H1 (cell line): ENCODE measurements around the gene GMNC. TPM values are rescaled to one million over a fixed set of nuclear protein-coding genes. Genes with fewer than 3 reads are reported as not detected.
A peak's percentile ranks its signal among the peaks of the same experiment; 100 is the strongest.

Source experiments
- CTCF ChIA-PET: fragments of 300-600 bp; sonication (Branson Sonifier 250); formaldehyde crosslinking; loops from one replicate; lab custom pipeline; 2021; ENCODE audit not compliant: partially characterized antibody; lab: Charles Lee
- POLR2A ChIA-PET: fragments of 300-600 bp; sonication (Branson Sonifier 250); formaldehyde crosslinking; loops from one replicate; lab custom pipeline; 2021; ENCODE audit warnings: inconsistent platforms; ENCODE audit not compliant: partially characterized antibody; lab: Charles Lee
- DNase-seq, 2 experiments: peaks; one replicate each; pipeline versions ENCODE4 v3.0.0 to v3.0.0-alpha.2; 2010 to 2022; ENCODE audit warnings: low spot score in 2 of 2, low read depth in 1 of 2, mixed read lengths in 1 of 2
- FAIRE-seq: peaks from 2 replicates; lab custom pipeline; 2011; peaks lifted over from hg19 to GRCh38; lab: Jason Lieb, UNC
- H2AFZ ChIP-seq: 2 replicates; pipeline ENCODE4 v1.8.1; 2012; ENCODE audit warnings: low read length, inconsistent platforms
- H2AK5ac ChIP-seq: 2 replicates; pipeline ENCODE4 v1.6.1; 2013; ENCODE audit warnings: low read depth, low read length
- H2BK120ac ChIP-seq: replicated peaks from 2 replicates; pipeline ENCODE3; 2013; ENCODE audit warnings: low read depth, low read length, inconsistent platforms
- H2BK12ac ChIP-seq: 2 replicates; pipeline ENCODE4 v1.6.1; 2013; ENCODE audit warnings: low read depth, low read length
- H2BK15ac ChIP-seq: 2 replicates; pipeline ENCODE4 v1.6.1; 2013; ENCODE audit warnings: low read length
- H2BK20ac ChIP-seq: 2 replicates; pipeline ENCODE4 v1.6.1; 2013; ENCODE audit warnings: low read length
- H2BK5ac ChIP-seq: 2 replicates; pipeline ENCODE4 v1.6.1; 2013; ENCODE audit warnings: low read depth, low read length
- H3K14ac ChIP-seq: 2 replicates; pipeline ENCODE4 v1.6.1; 2013; ENCODE audit warnings: inconsistent platforms; ENCODE audit not compliant: insufficient read length
- H3K18ac ChIP-seq: 2 replicates; pipeline ENCODE4 v1.6.1; 2013; ENCODE audit warnings: low read length; ENCODE audit errors: extremely low read depth
- H3K23ac ChIP-seq: 2 replicates; pipeline ENCODE4 v1.6.1; 2013; ENCODE audit warnings: inconsistent platforms; ENCODE audit not compliant: insufficient read length
- H3K23me2 ChIP-seq: 2 replicates; pipeline ENCODE4 v1.6.1; 2013; ENCODE audit warnings: low read depth, low read length
- H3K27ac ChIP-seq: 2 replicates; pipeline ENCODE4 v1.6.1; 2011; ENCODE audit warnings: low read depth, low read length, inconsistent platforms
- H3K27me3 ChIP-seq, 4 experiments: replicated peaks in 1 of 4; 1 replicate in 1 of 4; 2 replicates in 3 of 4; pipeline versions ENCODE4 v1.6.1 to v1.8.1; 2011 to 2013; ENCODE audit warnings: low read length in 3 of 4, mild to moderate bottlenecking in 3 of 4, inconsistent platforms in 2 of 4, mixed read lengths in 2 of 4, moderate library complexity in 1 of 4; ENCODE audit not compliant: control insufficient read depth in 3 of 4, insufficient read depth in 3 of 4; ENCODE audit errors: extremely low read depth in 1 of 4
- H3K36me3 ChIP-seq, 4 experiments: 2 replicates each; pipeline versions ENCODE4 v1.6.1 to v1.8.1; 2011 to 2013; ENCODE audit warnings: mild to moderate bottlenecking in 4 of 4, low read length in 3 of 4, moderate library complexity in 2 of 4, control low read depth in 1 of 4, inconsistent platforms in 1 of 4; ENCODE audit not compliant: insufficient read depth in 4 of 4, control insufficient read depth in 2 of 4
- H3K4ac ChIP-seq: replicated peaks from 2 replicates; pipeline ENCODE3; 2013; ENCODE audit warnings: low read length, low read depth, mixed read lengths, inconsistent platforms; ENCODE audit not compliant: insufficient read length
- H3K4me1 ChIP-seq, 4 experiments: replicated peaks in 1 of 4; 1 replicate in 1 of 4; 2 replicates in 3 of 4; pipeline versions ENCODE4 v1.6.1 to v1.8.1; 2011 to 2013; ENCODE audit warnings: low read length in 3 of 4, inconsistent platforms in 2 of 4, mixed read lengths in 1 of 4; ENCODE audit not compliant: insufficient read depth in 4 of 4, control insufficient read depth in 3 of 4
- H3K4me2 ChIP-seq, 2 experiments: 2 replicates each; pipeline versions ENCODE4 v1.6.1 to v1.8.1; 2011 to 2013; ENCODE audit warnings: low read depth in 2 of 2, low read length in 2 of 2, control low read depth in 1 of 2, inconsistent platforms in 1 of 2, mild to moderate bottlenecking in 1 of 2; ENCODE audit not compliant: insufficient read depth in 1 of 2
- H3K4me3 ChIP-seq, 4 experiments: fragments of 200-600, 300-600 bp in 1 of 4; sonication (generic), shearing (Covaris generic), sonication (Bioruptor Twin) in 1 of 4; 2 replicates each; pipeline versions ENCODE4 v1.5.1 to v1.8.1; 2011 to 2016; ENCODE audit warnings: low read length in 4 of 4, low read depth in 3 of 4, control low read depth in 2 of 4, inconsistent platforms in 2 of 4, mild to moderate bottlenecking in 2 of 4, mixed read lengths in 1 of 4, moderate library complexity in 1 of 4; ENCODE audit not compliant: insufficient read depth in 2 of 4; ENCODE audit errors: extremely low read depth in 1 of 4
- H3K56ac ChIP-seq: replicated peaks from 2 replicates; pipeline ENCODE3; 2013; ENCODE audit warnings: low read depth, mild to moderate bottlenecking, mixed read lengths, low read length, inconsistent platforms; ENCODE audit not compliant: insufficient read length
- H3K79me1 ChIP-seq: 2 replicates; pipeline ENCODE4 v1.6.1; 2013; ENCODE audit warnings: low read depth, low read length, control low read depth
- H3K79me2 ChIP-seq, 2 experiments: 2 replicates each; pipeline versions ENCODE4 v1.6.1 to v1.8.1; 2012 to 2013; ENCODE audit warnings: low read length in 2 of 2, mild to moderate bottlenecking in 2 of 2, inconsistent platforms in 1 of 2; ENCODE audit not compliant: insufficient read depth in 2 of 2, control insufficient read depth in 1 of 2
- H3K9ac ChIP-seq, 4 experiments: replicated peaks in 1 of 4; 1 replicate in 1 of 4; 2 replicates in 3 of 4; pipeline versions ENCODE4 v1.6.1 to v1.8.1; 2011 to 2013; ENCODE audit warnings: low read depth in 3 of 4, low read length in 3 of 4, control low read depth in 2 of 4, mild to moderate bottlenecking in 2 of 4, moderate library complexity in 2 of 4, inconsistent platforms in 1 of 4; ENCODE audit errors: extremely low read depth in 1 of 4
- H3K9me3 ChIP-seq, 2 experiments: 2 replicates each; pipeline versions ENCODE4 v1.6.1 to v1.8.1; 2012 to 2013; ENCODE audit warnings: mild to moderate bottlenecking in 2 of 2, moderate library complexity in 2 of 2, control low read depth in 1 of 2, inconsistent platforms in 1 of 2, low read depth in 1 of 2, low read length in 1 of 2, mixed read lengths in 1 of 2; ENCODE audit not compliant: insufficient read depth in 2 of 2
- H4K20me1 ChIP-seq, 2 experiments: replicated peaks in 1 of 2; 2 replicates each; pipeline versions ENCODE3 to v1.8.1; 2011 to 2013; ENCODE audit warnings: inconsistent platforms in 2 of 2, low read length in 2 of 2, mild to moderate bottlenecking in 1 of 2; ENCODE audit not compliant: insufficient read depth in 2 of 2, control insufficient read depth in 1 of 2
- H4K5ac ChIP-seq: 2 replicates; pipeline ENCODE4 v1.6.1; 2013; ENCODE audit warnings: low read length, low read depth, mixed read lengths, inconsistent platforms; ENCODE audit not compliant: insufficient read length
- H4K8ac ChIP-seq: 2 replicates; pipeline ENCODE4 v1.8.0; 2013; ENCODE audit warnings: mild to moderate bottlenecking, moderate library complexity, low read length, inconsistent platforms; ENCODE audit not compliant: insufficient read depth; ENCODE audit errors: extremely low read depth
- H4K91ac ChIP-seq: replicated peaks from 2 replicates; pipeline ENCODE3; 2013; ENCODE audit warnings: low read length, mixed read lengths, inconsistent platforms; ENCODE audit not compliant: insufficient read length
- WGBS, 2 experiments: shearing (Covaris generic) in 1 of 2; methylation state at CpG; one replicate each; pipeline versions ENCODE4 v1.1.6 to v1.1.7; 2013 to 2015; ENCODE audit warnings: low lambda C conversion rate in 2 of 2, mixed read lengths in 2 of 2, inconsistent platforms in 1 of 2, low coverage in 1 of 2, missing lambda C conversion rate in 1 of 2; ENCODE audit not compliant: insufficient replicate concordance in 2 of 2, insufficient coverage in 1 of 2, insufficient read length in 1 of 2; ENCODE audit errors: extremely low coverage in 1 of 2, missing lambda C conversion rate in 1 of 2; 5-methylcytosine and 5-hydroxymethylcytosine counted together
- polyA plus RNA-seq, 7 experiments: library from polyadenylated mRNA; depleted of rRNA in 3 of 7; stranded (reverse) in 5 of 7; unstranded in 2 of 7; fragments of >200 nt in 5 of 7; fragments of 200-250 nt in 2 of 7; gene quantifications; 1 replicate in 5 of 7; 2 replicates in 1 of 7; 4 replicates in 1 of 7; pipeline versions ENCODE4 v1.2.1 to v1.2.3, GENCODE V29; 2011 to 2013; ENCODE audit warnings: missing spikeins in 2 of 7, mixed read lengths in 2 of 7
- total RNA-seq: library from RNA; stranded (reverse); fragmentation: NEBNext Ultra II Directional; extraction: Animal tissue kit (Norgen Biotek cat#: 25700); gene quantifications from 2 replicates; pipeline ENCODE4 v1.2.1, GENCODE V29; 2021

GMNC gene
- total and polyA plus RNA-seq, 2 of the 8 experiments (the other 6 are each of a cell fraction or from before 2014, with no cell fraction given) = 0.05 to 0.24 TPM

DNA sequence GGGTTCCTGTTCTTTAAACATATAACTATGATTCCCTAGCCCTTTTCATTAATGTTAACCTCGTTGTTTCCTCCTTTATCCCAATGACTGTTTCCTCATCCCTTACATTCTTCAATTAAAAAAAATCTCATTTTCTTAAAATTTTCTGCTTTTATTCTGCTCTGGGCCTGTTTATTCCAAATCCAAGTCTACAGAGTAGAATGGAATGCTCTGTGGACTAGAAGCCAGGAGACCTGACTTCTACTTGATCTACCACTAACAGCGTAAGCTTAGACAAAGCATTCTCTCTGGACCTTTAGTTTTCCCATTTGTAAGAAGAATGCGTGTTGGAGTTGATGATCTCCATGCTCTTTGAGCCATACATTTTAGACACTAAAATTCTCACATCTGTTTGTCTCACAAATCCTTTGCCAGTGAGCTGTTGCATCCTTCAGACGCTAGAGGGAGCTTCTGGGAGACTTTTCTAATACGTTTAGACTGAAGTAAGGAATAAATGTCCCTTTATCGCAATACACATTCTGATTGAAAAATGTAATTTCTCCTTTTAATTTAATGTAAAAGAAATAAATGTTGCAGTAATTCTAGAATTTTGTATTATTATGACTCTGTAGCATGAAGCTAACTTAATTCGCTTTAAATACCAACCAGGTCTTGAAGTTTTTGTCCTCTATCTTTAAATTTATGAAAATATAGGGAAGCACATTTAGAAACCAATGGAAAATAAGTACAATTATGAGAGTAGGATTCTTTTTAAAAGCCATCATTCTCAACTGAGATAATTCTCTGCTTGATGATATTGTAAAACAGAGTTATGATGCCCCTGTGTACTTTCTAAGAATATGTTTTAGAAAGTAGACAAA is 21.7 kb upstream of the GMNC start:
- WGBS, 2 experiments = 43 to 100% methylated on average over 1 to 7 of the region's 7 CpGs
- Histone ChIP-seq H2BK15ac (no peak overlapping the region), H3K79me2 (no peaks in the 10 kb centered on the region), H4K91ac (no peak overlapping the region), H2BK5ac (no peak overlapping the region), H3K56ac (no peak overlapping the region), H2BK20ac (no peak overlapping the region), H3K18ac (no peak overlapping the region), H3K4ac (no peak overlapping the region), H3K36me3 (no peaks in the 10 kb centered on the region), H3K27me3 (no peaks in the 10 kb centered on the region), H3K9me3 (no peaks in the 10 kb centered on the region), H3K79me1 (no peaks in the 10 kb centered on the region), H4K8ac (no peak overlapping the region), H3K23ac (no peak overlapping the region), H3K23me2 (no peaks in the 10 kb centered on the region), H3K14ac (no peak overlapping the region), H3K4me2 (no peak overlapping the region), H2BK12ac (no peak overlapping the region), H3K4me1 (no peaks in the 10 kb centered on the region), H3K4me3 (no peak overlapping the region), H3K9ac (no peak overlapping the region), H4K5ac (no peak overlapping the region), H2AFZ (peak overlapping the region; percentile 47; the same call in 1 of the 2 replicates), H4K20me1 (no peaks in the 10 kb centered on the region), H2BK120ac (no peak overlapping the region), H3K27ac (no peak overlapping the region), H2AK5ac (no peak overlapping the region)
- CTCF ChIA-PET = interaction anchor here (0.5 to 6.3 kb wide), 36 partner anchors 8 to 738 kb away, joined by 3 to 70 read pairs (median 4); no protein-coding TSS in a partner anchor
- DNase-seq = peak; percentile 27 to 51
- FAIRE-seq = peak; percentile 72
- POLR2A ChIA-PET = no interaction called here
